A549 (cell line): ENCODE data around the gene TMEM91. TPM values are rescaled to one million over a fixed set of nuclear protein-coding genes. Genes with fewer than 3 reads are reported as not detected.

Experiments
- ATAC-seq, 2 experiments: fragments of 200-7000 bp in 1 of 2; fragments of >200 bp in 1 of 2; cut with Nextera tagmentation in 1 of 2; cut with Tn5 transposase in 1 of 2; 3 replicates each; pipeline versions ENCODE4 v1.8.0 to v1.9.1; 2018 to 2020; ENCODE audit warnings: mild to moderate bottlenecking in 1 of 2, moderate library complexity in 1 of 2
- CTCF ChIA-PET: fragments of 300-600 bp; sonication (Branson Sonifier 250); formaldehyde crosslinking; extraction: SDS; loops from one replicate; lab custom pipeline; 2021; ENCODE audit warnings: antibody characterized with exemption, inconsistent platforms; lab: Yijun Ruan, JAX
- POLR2A ChIA-PET: fragments of 350-600 bp; formaldehyde crosslinking; extraction: SDS; loops from one replicate; lab custom pipeline; 2021; ENCODE audit warnings: antibody characterized with exemption, inconsistent platforms; lab: Yijun Ruan, JAX
- DNase-seq, 2 experiments: peaks; one replicate each; pipeline versions ENCODE4 v3.0.0 to v3.0.0-alpha.2; 2011 to 2016; ENCODE audit warnings: low read depth in 1 of 2, low spot score in 1 of 2
- FAIRE-seq: peaks from 2 replicates; lab custom pipeline; 2011; peaks lifted over from hg19 to GRCh38; lab: Jason Lieb, UNC
- H3K27ac ChIP-seq, 2 experiments: fragments of >200 bp; sonication (Bioruptor Twin); formaldehyde crosslinking; 3 replicates each; pipeline ENCODE4 v1.5.1; 2016 to 2017
- H3K4me1 ChIP-seq: fragments of >200 bp; sonication (Bioruptor Twin); formaldehyde crosslinking; 3 replicates; pipeline ENCODE4 v1.6.1; 2016
- H3K4me2 ChIP-seq: fragments of >200 bp; sonication (Bioruptor Twin); formaldehyde crosslinking; 3 replicates; pipeline ENCODE4 v1.6.1; 2016
- H3K4me3 ChIP-seq: fragments of >200 bp; sonication (Bioruptor Twin); formaldehyde crosslinking; 3 replicates; pipeline ENCODE4 v1.5.1; 2016
- H3K9me3 ChIP-seq: fragments of >200 bp; sonication (Bioruptor Twin); formaldehyde crosslinking; 3 replicates; pipeline ENCODE4 v1.6.1; 2016
- BHLHE40 ChIP-seq: IDR thresholded peaks from 2 replicates; pipeline ENCODE4 v1.6.1; 2012; ENCODE audit warnings: low read depth, low read length, inconsistent platforms
- CBX2 ChIP-seq: fragments of 200-600 bp; sonication (generic); IDR thresholded peaks from 2 replicates; pipeline ENCODE4 v1.6.1; 2016; ENCODE audit warnings: low read depth, mild to moderate bottlenecking, borderline replicate concordance
- EHF ChIP-seq: fragments of 250-450 bp; sonication (Bioruptor Pico); IDR thresholded peaks from 2 replicates; pipeline ENCODE4 v1.5.0; 2020; ENCODE audit warnings: mild to moderate bottlenecking
- EHMT2 ChIP-seq: fragments of 200-600 bp; sonication (generic); IDR thresholded peaks from 2 replicates; pipeline ENCODE4 v1.6.1; 2016; ENCODE audit warnings: antibody characterized with exemption, low read depth, mild to moderate bottlenecking, moderate library complexity
- ESRRA ChIP-seq: fragments of 150-350 bp; IDR thresholded peaks from 2 replicates; pipeline ENCODE4 v1.6.1; 2014; ENCODE audit warnings: mild to moderate bottlenecking, low read length, borderline replicate concordance
- FOSB ChIP-seq: fragments of 250-450 bp; sonication (Bioruptor Pico); IDR thresholded peaks from 2 replicates; pipeline ENCODE4 v1.5.0; 2020; ENCODE audit warnings: mild to moderate bottlenecking, moderate library complexity
- FOXS1 ChIP-seq: fragments of 250-450 bp; sonication (Bioruptor Pico); IDR thresholded peaks from 2 replicates; pipeline ENCODE4 v1.5.0; 2020; ENCODE audit warnings: mild to moderate bottlenecking, moderate library complexity
- HEYL ChIP-seq: fragments of 250-450 bp; sonication (Bioruptor Pico); IDR thresholded peaks from 2 replicates; pipeline ENCODE4 v1.8.0; 2021; ENCODE audit warnings: mild to moderate bottlenecking, moderate library complexity
- HOXA7 ChIP-seq: fragments of 250-450 bp; sonication (Bioruptor Pico); IDR thresholded peaks from 2 replicates; pipeline ENCODE4 v1.5.0; 2020; ENCODE audit warnings: mild to moderate bottlenecking, moderate library complexity
- HOXB13 ChIP-seq: fragments of 250-450 bp; sonication (Bioruptor Pico); IDR thresholded peaks from 2 replicates; pipeline ENCODE4 v1.5.0; 2020; ENCODE audit warnings: low read depth, mild to moderate bottlenecking, moderate library complexity
- HOXB5 ChIP-seq: fragments of 250-450 bp; sonication (Bioruptor Pico); IDR thresholded peaks from 2 replicates; pipeline ENCODE4 v1.5.0; 2020; ENCODE audit warnings: mild to moderate bottlenecking, moderate library complexity
- MAZ ChIP-seq: fragments of 150-350 bp; IDR thresholded peaks from 2 replicates; pipeline ENCODE4 v1.6.1; 2014; ENCODE audit warnings: antibody characterized with exemption, low read depth, low read length, borderline replicate concordance
- MYC ChIP-seq: IDR thresholded peaks from 2 replicates; pipeline ENCODE4 v1.6.1; 2012; ENCODE audit warnings: mild to moderate bottlenecking, inconsistent platforms, low read length, improper control_type of control experiment, borderline replicate concordance
- POLR2A ChIP-seq: IDR thresholded peaks from 2 replicates; pipeline ENCODE4 v1.6.1; 2012; ENCODE audit warnings: mild to moderate bottlenecking, low read length
- POLR2AphosphoS2 ChIP-seq: conservative IDR thresholded peaks from 2 replicates; pipeline ENCODE4 v1.6.1; 2012; ENCODE audit warnings: low read length, improper control_type of control experiment, inconsistent platforms
- RCOR1 ChIP-seq: fragments of 150-350 bp; IDR thresholded peaks from 2 replicates; pipeline ENCODE4 v1.6.1; 2014; ENCODE audit warnings: antibody characterized with exemption, low read length, low read depth
- ZC3H11A ChIP-seq: fragments of 450-650 bp; IDR thresholded peaks from 2 replicates; pipeline ENCODE4 v1.6.1; 2014; ENCODE audit warnings: antibody characterized with exemption, mild to moderate bottlenecking
- ZFP36 ChIP-seq: fragments of 450-650 bp; IDR thresholded peaks from 2 replicates; pipeline ENCODE4 v1.6.1; 2014; ENCODE audit warnings: borderline replicate concordance; ENCODE audit not compliant: partially characterized antibody
- ZSCAN20 ChIP-seq: fragments of 250-450 bp; sonication (Bioruptor Pico); IDR thresholded peaks from 2 replicates; pipeline ENCODE4 v1.8.0; 2022; ENCODE audit warnings: mild to moderate bottlenecking, moderate library complexity
- WGBS: methylation state at CpG from one replicate; pipeline ENCODE4 v1.1.6; 2017; ENCODE audit errors: missing lambda C conversion rate; 5-methylcytosine and 5-hydroxymethylcytosine counted together
- polyA plus RNA-seq, 4 experiments: library from polyadenylated mRNA; depleted of rRNA in 3 of 4; stranded (reverse); fragments of >200 nt; fragmentation: RNase III in 1 of 4; extraction: RNeasy Plus Mini Kit Qiagen cat#74134 plus additional on column Dnase treatment in 1 of 4; gene quantifications; 2 replicates in 3 of 4; 3 replicates in 1 of 4; pipeline ENCODE4 v1.2.3, GENCODE V29; 2011 to 2017
- TF ChIP-seq, protein P1 (sequence below): fragments of 250-450 bp; sonication (Bioruptor Pico); IDR thresholded peaks from 2 replicates; pipeline ENCODE4 v1.5.0; 2020; ENCODE audit warnings: low read depth, mild to moderate bottlenecking, moderate library complexity
- TF ChIP-seq, protein P2 (sequence below): fragments of 250-450 bp; sonication (Bioruptor Pico); IDR thresholded peaks from 2 replicates; pipeline ENCODE4 v1.5.0; 2021; ENCODE audit warnings: mild to moderate bottlenecking, moderate library complexity, borderline replicate concordance
- TF ChIP-seq, protein P3 (sequence below): IDR thresholded peaks from 2 replicates; pipeline ENCODE4 v1.6.1; 2012
- TF ChIP-seq, protein P4 (sequence below): IDR thresholded peaks from 2 replicates; pipeline ENCODE4 v1.6.1; 2012; ENCODE audit warnings: low read depth, borderline replicate concordance

TMEM91 gene
- polyA plus RNA-seq, 2 of the 4 experiments (the other 2 are of a cell fraction): 4.0 to 5.2 TPM

DNA sequence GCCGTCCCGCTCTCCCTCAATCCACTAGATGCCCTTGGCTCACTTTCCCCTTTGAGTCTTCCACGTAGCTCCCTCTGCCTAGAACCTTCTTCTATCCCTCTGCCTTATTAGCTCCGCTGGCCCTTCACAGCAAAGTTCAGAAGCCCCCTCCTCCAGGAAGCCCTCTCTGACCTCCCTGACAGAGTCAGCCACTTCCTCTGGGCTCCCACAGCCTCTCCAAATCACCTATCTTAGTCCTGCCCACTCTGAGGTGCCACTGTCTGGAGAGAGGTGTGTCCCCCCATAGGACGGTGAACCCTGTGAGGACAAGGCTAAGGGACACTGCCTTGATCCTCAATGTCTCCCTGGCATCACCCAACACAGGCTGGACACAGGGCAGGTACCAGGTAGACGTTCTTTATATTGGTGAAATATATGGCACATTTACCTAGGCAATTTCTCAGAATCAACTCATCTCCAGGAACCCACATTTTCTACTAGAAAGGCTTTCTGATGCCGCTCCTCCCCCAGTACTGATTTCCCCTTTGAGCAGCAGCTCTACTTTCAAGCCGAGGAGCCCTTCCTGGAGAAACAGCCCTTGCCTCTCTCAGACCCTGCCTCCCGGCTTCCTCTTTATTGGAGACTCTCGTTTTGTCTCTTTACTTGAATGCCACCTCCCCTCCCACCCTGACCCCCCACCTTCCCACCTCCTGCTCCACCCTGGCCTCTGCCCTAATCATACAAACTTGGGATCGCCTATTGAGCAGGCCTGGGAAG, 19.2 kb upstream of the TMEM91 start:
- Histone ChIP-seq H3K4me1 (peaks cover 4% of the 10 kb centered on the region; the same call in 1 of the 3 replicates), H3K9me3 (no peaks in the 10 kb centered on the region), H3K27ac (no peak overlapping the region), H3K4me3 (no peak overlapping the region), H3K4me2 (no peak overlapping the region)
- FAIRE-seq (no peak), ATAC-seq (no peak)
- POLR2A ChIA-PET: interaction anchor here (0.7 to 1.0 kb wide), 2 partner anchors 9 to 53 kb away, joined by 3 read pairs; no protein-coding TSS in a partner anchor
- 93% methylated on average over 11 of the region's 11 CpGs for WGBS
- no peak for TF ChIP-seq HEYL
- TF ChIP-seq ZFP36: peak; percentile 79
- TF ChIP-seq, all 56 proteins: peak for 1
- CTCF ChIA-PET: interaction anchor here (0.6 to 9.4 kb wide), 10 partner anchors 10 to 206 kb away, joined by 3 to 197 read pairs (median 6); partner anchors contain the start of genes B9D2 and TMEM91
- no peak for DNase-seq

DNA sequence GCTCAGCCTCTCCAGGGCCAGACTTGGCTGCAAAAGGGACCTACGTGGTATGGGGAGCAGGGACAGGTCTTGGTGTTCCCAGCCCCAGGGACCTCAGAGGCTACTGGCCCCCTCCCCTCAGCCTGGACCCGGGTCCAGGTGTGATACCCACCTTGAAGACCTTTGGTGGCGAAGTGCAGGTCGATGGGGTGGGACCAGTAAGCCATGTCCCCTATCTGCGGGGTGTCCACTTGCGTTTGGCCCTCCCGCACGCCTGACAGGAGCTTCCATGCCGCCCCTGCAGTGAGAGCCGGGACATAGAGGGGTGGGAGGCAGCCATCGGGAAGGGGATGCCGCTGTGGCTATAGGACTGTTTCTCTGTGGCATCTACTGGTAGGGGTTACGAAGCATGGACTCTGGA, 18.6 kb upstream of the TMEM91 start:
- CTCF ChIA-PET: interaction anchor here (1.0 to 8.5 kb wide), 5 partner anchors 9 to 206 kb away, joined by 5 to 197 read pairs (median 8); partner anchors contain the start of gene B9D2
- Histone ChIP-seq H3K9me3 (no peaks in the 10 kb centered on the region), H3K4me1 (peaks cover 10% of the 10 kb centered on the region; the same call in 2 of the 3 replicates), H3K4me2 (no peak overlapping the region), H3K4me3 (no peak overlapping the region), H3K27ac (no peak overlapping the region)
- TF ChIP-seq ESRRA (no peak), POLR2AphosphoS2 (no peak), HOXB5 (CRISPR knock-in tag) (no peak), ZC3H11A (no peak), MYC (no peak), ZSCAN20 (CRISPR knock-in tag) (no peak), MAZ (no peak), FOXS1 (CRISPR knock-in tag) (no peak), HOXB13 (CRISPR knock-in tag) (no peak), FOSB (no peak), POLR2A (no peak), EHF (CRISPR knock-in tag) (no peak), EHMT2 (no peak), RCOR1 (no peak), BHLHE40 (no peak), CBX2 (no peak)
- TF ChIP-seq, protein P1, sequence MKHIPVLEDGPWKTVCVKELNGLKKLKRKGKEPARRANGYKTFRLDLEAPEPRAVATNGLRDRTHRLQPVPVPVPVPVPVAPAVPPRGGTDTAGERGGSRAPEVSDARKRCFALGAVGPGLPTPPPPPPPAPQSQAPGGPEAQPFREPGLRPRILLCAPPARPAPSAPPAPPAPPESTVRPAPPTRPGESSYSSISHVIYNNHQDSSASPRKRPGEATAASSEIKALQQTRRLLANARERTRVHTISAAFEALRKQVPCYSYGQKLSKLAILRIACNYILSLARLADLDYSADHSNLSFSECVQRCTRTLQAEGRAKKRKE: no peak
- TF ChIP-seq, protein P2, sequence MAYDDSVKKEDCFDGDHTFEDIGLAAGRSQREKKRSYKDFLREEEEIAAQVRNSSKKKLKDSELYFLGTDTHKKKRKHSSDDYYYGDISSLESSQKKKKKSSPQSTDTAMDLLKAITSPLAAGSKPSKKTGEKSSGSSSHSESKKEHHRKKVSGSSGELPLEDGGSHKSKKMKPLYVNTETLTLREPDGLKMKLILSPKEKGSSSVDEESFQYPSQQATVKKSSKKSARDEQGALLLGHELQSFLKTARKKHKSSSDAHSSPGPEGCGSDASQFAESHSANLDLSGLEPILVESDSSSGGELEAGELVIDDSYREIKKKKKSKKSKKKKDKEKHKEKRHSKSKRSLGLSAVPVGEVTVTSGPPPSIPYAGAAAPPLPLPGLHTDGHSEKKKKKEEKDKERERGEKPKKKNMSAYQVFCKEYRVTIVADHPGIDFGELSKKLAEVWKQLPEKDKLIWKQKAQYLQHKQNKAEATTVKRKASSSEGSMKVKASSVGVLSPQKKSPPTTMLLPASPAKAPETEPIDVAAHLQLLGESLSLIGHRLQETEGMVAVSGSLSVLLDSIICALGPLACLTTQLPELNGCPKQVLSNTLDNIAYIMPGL (CRISPR knock-in tag): no peak
- TF ChIP-seq, protein P3, sequence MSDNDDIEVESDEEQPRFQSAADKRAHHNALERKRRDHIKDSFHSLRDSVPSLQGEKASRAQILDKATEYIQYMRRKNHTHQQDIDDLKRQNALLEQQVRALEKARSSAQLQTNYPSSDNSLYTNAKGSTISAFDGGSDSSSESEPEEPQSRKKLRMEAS: no peak
- 89% methylated on average over 13 of the region's 13 CpGs for WGBS
- no peak for ATAC-seq
- POLR2A ChIA-PET: no interaction called here
- no peak for DNase-seq
- no peak for FAIRE-seq

DNA sequence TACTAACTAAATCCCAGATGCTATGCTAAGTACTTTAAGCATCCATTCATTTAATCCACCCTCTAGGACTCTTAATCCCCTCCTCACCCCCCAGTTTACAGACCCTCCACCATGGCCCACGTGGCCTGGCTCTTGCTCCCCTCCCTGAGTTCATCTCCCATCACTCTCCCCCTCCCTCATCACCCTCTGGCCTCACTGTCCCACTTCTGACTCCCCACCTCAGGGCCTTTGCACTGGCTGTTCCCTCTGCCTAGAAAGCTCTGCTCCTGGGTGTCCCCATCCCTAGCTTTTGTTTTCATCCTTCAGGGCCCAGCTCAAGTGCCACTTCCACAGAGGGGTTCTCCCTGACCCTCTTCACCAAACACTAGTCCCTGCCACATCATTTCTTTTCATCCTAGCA, 16.6 kb upstream of the TMEM91 start:
- POLR2A ChIA-PET: no interaction called here
- DNase-seq: no peak
- WGBS: 95% methylated on average over 1 of the region's 1 CpG
- TF ChIP-seq HOXA7: 0 out of 2 replicates have a peak, but pooled peaks have one; percentile 19
- TF ChIP-seq FOSB: peak; percentile 40; the same call in 1 of the 2 replicates
- TF ChIP-seq, protein P4, sequence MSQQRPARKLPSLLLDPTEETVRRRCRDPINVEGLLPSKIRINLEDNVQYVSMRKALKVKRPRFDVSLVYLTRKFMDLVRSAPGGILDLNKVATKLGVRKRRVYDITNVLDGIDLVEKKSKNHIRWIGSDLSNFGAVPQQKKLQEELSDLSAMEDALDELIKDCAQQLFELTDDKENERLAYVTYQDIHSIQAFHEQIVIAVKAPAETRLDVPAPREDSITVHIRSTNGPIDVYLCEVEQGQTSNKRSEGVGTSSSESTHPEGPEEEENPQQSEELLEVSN: no peak
- no peak for TF ChIP-seq MAZ
- Histone ChIP-seq H3K27ac (no peak overlapping the region), H3K4me2 (no peak overlapping the region), H3K4me3 (no peak overlapping the region), H3K4me1 (peaks cover 13% of the 10 kb centered on the region), H3K9me3 (no peaks in the 10 kb centered on the region)
- CTCF ChIA-PET: interaction anchor here (0.6 to 2.8 kb wide), 6 partner anchors 11 to 74 kb away, joined by 3 to 12 read pairs (median 4); no protein-coding TSS in a partner anchor
- ATAC-seq: no peak
- FAIRE-seq: no peak
